GM19035 (cell line): ENCODE results near the gene GRAMD2A.
A peak's percentile ranks its signal among the peaks of the same experiment; 100 is the strongest.

Source experiments
- ATAC-seq: cut with Tn5 transposase; IDR thresholded peaks from one replicate; pipeline ENCODE4 v1.9.1; 2021; ENCODE audit not compliant: unreplicated experiment

Gene GRAMD2A

DNA sequence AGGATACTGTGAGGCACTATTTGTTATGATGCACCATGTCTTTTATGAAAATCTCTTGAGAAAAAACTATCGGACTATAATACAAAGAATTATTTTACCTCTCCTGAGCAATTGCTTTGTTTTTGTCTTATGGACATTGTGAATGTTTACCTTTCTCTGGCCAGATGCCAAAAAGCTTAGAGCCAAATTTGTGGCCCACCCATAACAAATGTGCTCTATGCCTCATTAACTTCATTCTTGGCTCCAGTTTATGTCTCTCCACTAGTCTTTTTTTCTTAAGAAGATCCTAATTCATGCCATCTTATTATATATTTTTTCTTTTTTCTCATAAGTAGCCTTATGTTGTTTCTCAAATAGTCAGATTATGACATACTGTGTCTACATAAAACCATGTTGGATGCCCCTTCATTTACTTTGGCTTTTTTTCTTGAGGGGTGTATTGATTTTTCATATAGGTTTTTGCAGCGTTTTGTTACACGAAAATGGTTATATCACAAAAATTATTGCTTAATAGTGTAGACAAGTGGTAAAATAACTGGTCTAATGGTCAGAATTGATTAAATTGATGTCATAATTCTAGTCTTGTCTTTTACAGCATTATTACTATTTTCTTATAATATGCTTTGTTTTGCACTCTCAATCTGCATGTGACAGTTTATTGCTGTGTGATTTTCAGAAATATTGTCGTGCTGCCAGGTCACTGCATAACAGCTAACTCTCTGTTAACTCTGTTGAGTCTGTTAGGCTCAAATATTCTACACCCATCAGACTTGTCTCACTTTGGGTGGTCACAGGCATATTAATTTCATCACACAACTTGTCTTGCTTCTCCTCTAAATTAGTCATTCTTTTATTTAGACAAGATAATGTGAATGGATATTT is 61.2 kb downstream of the GRAMD2A start:
- ATAC-seq = no peak

GRCh38 chr15:72135719-72136118 is 61.9 kb downstream of the GRAMD2A start:
- no peak for ATAC-seq

DNA sequence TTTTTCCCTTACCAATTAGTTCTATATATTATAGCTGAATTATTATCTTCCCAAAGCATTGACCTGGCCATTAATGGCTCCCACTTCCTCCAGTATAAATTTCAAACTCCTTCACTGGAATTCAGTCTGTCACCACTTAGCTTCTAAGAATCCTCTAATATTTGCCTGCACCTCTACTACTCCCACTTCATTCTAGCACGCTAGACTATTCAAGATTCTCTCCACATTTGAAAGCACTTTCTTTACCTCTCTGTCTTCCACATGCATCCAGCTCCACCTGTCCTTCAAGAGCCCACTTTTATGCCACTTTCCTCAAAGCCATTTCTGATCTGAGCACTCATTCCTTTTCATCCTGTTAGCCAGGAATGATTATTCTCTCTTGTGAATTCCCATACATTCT is 64.4 kb downstream of the GRAMD2A start:
- ATAC-seq = no peak

GRCh38 chr15:72131922-72132321 is 65.7 kb downstream of the GRAMD2A start:
- ATAC-seq = no peak

- no peak for ATAC-seq
Observed at GRCh38 chr15:72130272-72130671, 67.3 kb downstream of the GRAMD2A start.

DNA sequence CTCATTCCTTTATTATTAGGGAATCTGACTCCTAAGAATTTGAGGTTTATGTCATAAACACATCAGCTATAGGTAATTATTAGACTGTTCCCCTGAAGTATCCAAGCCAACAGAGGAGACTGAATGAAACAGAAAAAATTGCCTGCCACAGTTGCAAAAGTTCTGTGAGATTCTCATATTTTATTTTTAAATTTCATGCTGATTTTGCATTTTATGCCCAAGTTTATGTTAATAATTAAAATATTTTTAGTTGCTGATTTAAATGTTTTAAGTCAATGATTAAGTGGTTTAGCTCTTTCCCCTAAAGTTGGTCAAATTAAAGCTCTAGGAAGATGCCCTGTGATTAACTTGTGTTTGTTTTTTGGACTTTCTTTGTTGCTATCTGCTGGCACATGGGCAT is 69.2 kb downstream of the GRAMD2A start:
- no peak for ATAC-seq

DNA sequence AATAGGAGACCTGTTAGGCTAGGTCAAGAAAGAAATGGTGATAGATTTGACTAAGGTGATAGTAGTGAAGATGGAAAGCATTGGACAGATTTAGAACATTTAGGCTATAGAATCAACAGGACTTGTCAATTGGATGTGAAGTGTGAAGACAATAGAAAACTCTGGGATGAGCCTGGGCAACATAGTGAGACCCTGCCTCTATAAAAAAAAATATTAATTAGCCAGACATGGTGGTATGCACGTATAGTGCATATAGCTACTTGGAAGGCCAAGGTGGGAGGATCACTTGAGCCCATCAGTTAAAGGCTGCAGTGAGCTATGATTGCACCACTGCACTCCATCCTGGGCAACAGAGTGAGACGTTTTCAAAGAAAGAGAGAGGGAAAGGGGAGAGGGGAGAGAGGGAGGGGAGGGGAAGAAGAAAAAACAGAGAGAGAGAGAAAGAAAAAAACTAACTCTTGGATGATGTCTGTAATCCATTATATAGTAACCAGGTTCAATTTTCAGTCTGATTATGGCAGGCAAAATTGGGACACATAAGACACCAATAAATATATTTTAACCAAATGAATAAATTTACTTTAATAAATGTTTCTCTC is 69.8 kb downstream of the GRAMD2A start:
- ATAC-seq = no peak

DNA sequence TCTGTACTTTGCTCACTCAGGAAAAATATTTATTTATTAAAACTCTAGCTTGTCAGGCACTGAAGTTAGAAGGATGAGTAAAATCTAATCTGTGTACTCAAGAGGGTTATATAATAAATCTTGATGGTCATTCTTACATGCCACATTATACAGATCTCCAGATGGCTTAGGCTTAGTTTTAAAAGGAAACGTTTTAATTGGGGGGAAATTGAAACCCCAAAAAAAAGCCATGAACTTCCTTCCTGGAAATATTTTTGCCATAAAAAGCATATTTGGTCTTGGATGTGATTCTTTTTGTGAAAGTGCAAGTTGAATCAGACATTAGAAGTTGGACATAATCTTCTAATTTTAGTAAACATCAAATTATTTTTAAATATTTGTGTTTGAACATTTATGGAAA is 73.4 kb downstream of the GRAMD2A start:
- ATAC-seq = no peak

DNA sequence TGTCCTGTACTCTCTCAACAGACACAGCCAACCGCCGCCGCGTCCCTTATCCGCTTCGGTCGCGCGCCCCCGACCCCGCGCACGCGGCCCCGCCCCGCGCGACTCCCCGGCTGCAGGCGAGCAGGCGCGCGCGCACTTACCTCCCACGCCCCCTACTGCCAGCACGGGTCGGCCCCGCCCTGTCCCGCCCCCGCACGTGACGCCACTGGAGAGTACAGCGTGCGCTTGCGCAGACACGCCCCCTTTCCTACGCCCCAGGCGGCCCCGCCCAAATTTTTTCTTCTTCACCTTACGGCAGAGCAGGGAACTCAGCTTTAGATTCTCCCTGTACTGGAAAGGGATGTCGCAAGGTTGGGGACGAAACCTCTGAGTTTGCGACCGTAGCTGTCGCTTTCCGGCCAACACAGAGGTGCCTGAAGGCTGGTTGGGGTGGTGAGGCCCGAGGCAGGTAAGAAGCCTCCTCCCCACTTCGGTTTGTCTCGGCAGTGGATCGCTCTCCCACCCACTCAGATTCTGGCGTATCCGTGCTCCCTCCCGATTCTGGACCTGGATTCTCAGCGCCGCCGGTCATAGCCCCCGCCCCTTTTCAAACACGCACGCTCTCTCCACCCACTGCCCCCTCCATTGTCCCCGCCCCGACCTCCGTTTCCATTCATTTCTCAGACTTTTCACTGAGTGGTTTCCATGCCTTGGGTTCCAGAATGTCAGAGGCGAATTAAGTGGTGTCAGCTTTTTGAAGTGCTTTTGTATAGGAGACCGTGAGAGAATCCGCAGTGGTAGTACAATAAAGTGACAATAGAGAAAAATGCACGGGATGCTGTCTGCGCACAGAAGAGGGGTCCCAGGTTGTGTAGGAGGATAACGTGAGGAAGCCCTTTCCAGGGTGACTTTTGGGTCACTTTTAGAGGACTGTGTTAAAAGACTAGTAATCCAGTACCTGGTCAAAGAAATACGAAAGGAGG is 79.3 kb downstream of the GRAMD2A start, which contains the start of the genes MYO9A and SENP8:
MYO9A (minus strand) TSS at position 134 of the 962 bp plus-strand sequence. CDS start 71,587 bp downstream, outside the sequence.
SENP8 (plus strand) TSS at position 387 of the 962 bp plus-strand sequence. CDS start 21,221 bp downstream, outside the sequence.
- ATAC-seq = peak; percentile 65

DNA sequence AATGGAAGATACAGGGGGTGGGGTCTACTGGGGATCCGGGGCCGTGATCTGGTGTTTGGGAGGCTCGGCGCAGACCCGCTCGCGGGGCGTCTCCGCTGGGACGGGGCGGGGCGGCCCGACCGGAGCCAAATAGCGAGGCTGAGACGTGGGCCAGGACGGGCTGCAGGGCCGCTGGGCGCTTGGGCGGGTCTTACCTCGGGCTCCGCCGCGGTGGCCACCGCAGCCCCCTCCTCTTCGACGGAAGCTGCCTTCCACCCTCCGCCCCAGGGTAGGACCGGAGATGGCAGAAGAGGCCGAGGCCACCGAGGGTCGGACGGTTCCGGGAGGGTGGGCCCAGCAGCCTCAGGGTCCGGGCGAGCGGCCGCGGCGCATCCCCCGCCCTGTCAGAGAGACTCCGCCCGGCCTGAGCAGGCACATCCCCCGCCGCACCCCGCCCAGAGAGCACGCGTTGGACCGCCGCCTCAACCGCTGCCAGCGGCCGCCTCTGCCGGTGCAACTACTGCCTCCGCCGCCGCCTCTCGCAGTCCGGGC is 80.0 kb downstream of the GRAMD2A start:
- ATAC-seq = peak; percentile 69

GRCh38 chr15:72116731-72117485 is 80.7 kb downstream of the GRAMD2A start:
- ATAC-seq = no peak

- ATAC-seq = no peak
Observed at GRCh38 chr15:72113347-72114031, 84.1 kb downstream of the GRAMD2A start.

DNA sequence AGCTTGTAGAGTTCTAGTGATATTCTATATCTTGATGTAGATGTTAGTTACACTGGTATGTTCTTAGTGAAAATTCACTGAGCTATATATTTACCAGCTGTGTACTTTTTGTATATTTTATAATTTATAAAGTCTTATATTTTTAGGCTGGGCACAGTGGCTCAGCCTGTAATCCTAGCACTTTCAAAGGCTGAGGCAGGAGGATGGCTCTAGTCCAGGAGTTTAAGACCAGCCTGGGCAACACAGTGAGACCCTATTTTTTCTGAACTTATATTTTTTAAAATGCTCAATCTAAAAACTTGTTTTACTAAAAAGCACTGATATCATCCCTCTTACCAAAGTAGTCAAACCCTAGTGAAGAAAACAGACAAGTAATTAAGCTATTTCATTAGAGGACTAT is 84.8 kb downstream of the GRAMD2A start:
- ATAC-seq = no peak

- no peak for ATAC-seq
Observed at GRCh38 chr15:72112116-72112515, 85.5 kb downstream of the GRAMD2A start.

GRCh38 chr15:72110355-72110754 is 87.2 kb downstream of the GRAMD2A start:
- ATAC-seq = no peak
